CD4-positive, CD25-positive, alpha-beta regulatory T cell (primary cell): ENCODE data around the gene GNG12. TPM values are rescaled to one million over a fixed set of nuclear protein-coding genes. Genes with fewer than 3 reads are reported as not detected.

Experiments
- ATAC-seq, 2 donors: fragments of 150-1000 bp; cut with Tn5 transposase; one replicate each; pipeline ENCODE4 v1.10.0; 2021; ENCODE audit warnings: low read depth in 2 of 2, moderate number of reproducible peaks in 2 of 2, moderate library complexity in 1 of 2
- DNase-seq, 3 donors: peaks; one replicate each; pipeline versions ENCODE4 v3.0.0 to v3.0.0-alpha.2; 2012 to 2022; ENCODE audit warnings: mixed read lengths in 1 of 3
- H3K27ac ChIP-seq: one replicate; pipeline ENCODE4 v1.7.0; 2013; ENCODE audit warnings: mild to moderate bottlenecking, low read length; ENCODE audit not compliant: insufficient read depth, poor library complexity, severe bottlenecking
- H3K27me3 ChIP-seq: one replicate; pipeline ENCODE4 v1.7.0; 2013; ENCODE audit warnings: low read length; ENCODE audit not compliant: control insufficient read depth, insufficient read depth
- H3K36me3 ChIP-seq: one replicate; pipeline ENCODE4 v1.7.0; 2013; ENCODE audit warnings: mild to moderate bottlenecking, low read length, moderate library complexity; ENCODE audit not compliant: control insufficient read depth, insufficient read depth
- H3K4me1 ChIP-seq: 2 replicates; pipeline ENCODE4 v1.7.0; 2013; ENCODE audit warnings: mild to moderate bottlenecking, low read length; ENCODE audit not compliant: insufficient read depth, control insufficient read depth, poor library complexity, severe bottlenecking
- H3K4me3 ChIP-seq: one replicate; pipeline ENCODE4 v1.7.0; 2013; ENCODE audit warnings: low read depth, mild to moderate bottlenecking, low read length, moderate library complexity
- H3K9me3 ChIP-seq, 2 experiments: 1 replicate in 1 of 2; 2 replicates in 1 of 2; pipeline ENCODE4 v1.7.0; 2013; ENCODE audit warnings: low read length in 2 of 2, mild to moderate bottlenecking in 1 of 2, moderate library complexity in 1 of 2; ENCODE audit not compliant: control insufficient read depth in 2 of 2
- H3K27ac Mint-ChIP-seq, 3 donors: one replicate each; pipeline ENCODE4 v1.8.0; 2020 to 2022; ENCODE audit warnings: mild to moderate bottlenecking in 3 of 3, mixed read lengths in 3 of 3, moderate library complexity in 2 of 3
- H3K27me3 Mint-ChIP-seq: one replicate; pipeline ENCODE4 v1.8.0; 2022; ENCODE audit warnings: mild to moderate bottlenecking, mixed read lengths
- H3K36me3 Mint-ChIP-seq: one replicate; pipeline ENCODE4 v1.8.0; 2020; ENCODE audit warnings: mixed read lengths
- H3K4me1 Mint-ChIP-seq, 4 donors: one replicate each; pipeline ENCODE4 v1.8.0; 2020 to 2022; ENCODE audit warnings: mixed read lengths in 4 of 4, mild to moderate bottlenecking in 1 of 4
- H3K4me3 Mint-ChIP-seq, 4 donors: one replicate each; pipeline ENCODE4 v1.8.0; 2020 to 2022; ENCODE audit warnings: mild to moderate bottlenecking in 4 of 4, mixed read lengths in 4 of 4, moderate library complexity in 3 of 4
- H3K9me3 Mint-ChIP-seq, 7 donors: one replicate each; pipeline ENCODE4 v1.8.0; 2020 to 2022; ENCODE audit warnings: mixed read lengths in 7 of 7, mild to moderate bottlenecking in 3 of 7, moderate library complexity in 2 of 7
- polyA plus RNA-seq, 4 donors: library from polyadenylated mRNA; unstranded; fragments of 300-500 nt; fragmentation: Illumina TruSeq; gene quantifications; one replicate each; pipeline ENCODE4 v1.2.3, GENCODE V29; 2021
- total RNA-seq: library from RNA; stranded (reverse); gene quantifications from one replicate; pipeline ENCODE4 v1.2.3, GENCODE V29; 2022

Gene GNG12
- total and polyA plus RNA-seq, 5 donors from 2014 or later: not detected

DNA sequence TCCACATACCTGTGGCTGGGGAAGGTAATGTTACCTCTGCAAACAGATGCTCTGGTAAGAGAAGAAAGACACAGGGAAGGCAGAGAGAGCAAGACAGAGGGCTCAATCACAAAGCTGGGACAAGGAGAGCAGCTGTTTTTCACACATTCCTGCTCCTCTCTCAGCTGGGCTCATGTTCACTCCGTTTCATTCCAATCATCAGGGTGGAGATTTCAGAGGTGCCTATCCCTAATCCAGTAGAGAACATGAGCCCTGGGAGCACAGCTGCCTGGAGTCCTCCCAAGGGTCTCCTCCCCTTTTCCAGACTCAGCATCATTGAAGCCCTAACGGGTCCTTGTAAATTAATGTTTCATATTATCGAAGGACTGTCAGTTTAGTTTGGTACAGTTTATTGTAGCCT is 128.9 kb downstream of the GNG12 start:
- peaks cover 0 to 8% (median 3%) of the 10 kb centered on the region in 4 donors for H3K4me1 Mint-ChIP-seq
- ATAC-seq: no peak
- no peaks in the 10 kb centered on the region for H3K27me3 Mint-ChIP-seq
- DNase-seq: no peak
- no peak overlapping the region for H3K27ac Mint-ChIP-seq
- no peak overlapping the region for H3K27ac ChIP-seq
- no peak overlapping the region for H3K4me3 ChIP-seq
- no peaks in the 10 kb centered on the region for H3K36me3 Mint-ChIP-seq
- H3K36me3 ChIP-seq: no peaks in the 10 kb centered on the region
- H3K9me3 ChIP-seq: no peaks in the 10 kb centered on the region
- H3K4me1 ChIP-seq: no peaks in the 10 kb centered on the region
- no peak overlapping the region for H3K4me3 Mint-ChIP-seq
- no peaks in the 10 kb centered on the region for H3K27me3 ChIP-seq
- peaks cover 0 to 1% (median 0%) of the 10 kb centered on the region in 7 donors for H3K9me3 Mint-ChIP-seq

DNA sequence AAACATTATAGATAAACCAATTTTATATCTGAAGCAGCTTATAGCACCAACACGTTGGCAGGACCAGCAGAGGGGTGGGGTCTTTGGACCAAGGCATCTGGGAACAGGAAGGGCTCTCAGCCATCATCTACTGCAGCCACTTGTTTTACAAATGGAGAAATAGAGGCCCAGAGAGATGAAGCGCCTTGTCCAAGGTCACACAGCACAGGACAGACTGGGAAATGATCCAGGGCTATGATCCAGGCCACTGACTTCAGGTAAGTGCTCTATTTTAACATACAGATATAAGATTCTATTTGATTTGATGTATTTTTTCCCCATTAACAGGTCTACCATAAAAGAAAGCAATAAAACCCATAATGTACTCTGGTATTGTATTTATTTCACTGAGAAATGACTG is 131.4 kb downstream of the GNG12 start:
- Mint-ChIP-seq H3K36me3 (no peaks in the 10 kb centered on the region), H3K27ac (no peak overlapping the region), H3K27me3 (no peaks in the 10 kb centered on the region), H3K4me3 (no peak overlapping the region), H3K4me1 (peaks cover 0 to 8% (median 3%) of the 10 kb centered on the region in 4 donors), H3K9me3 (peaks cover 0 to 1% (median 0%) of the 10 kb centered on the region in 7 donors)
- Histone ChIP-seq H3K4me3 (no peak overlapping the region), H3K27me3 (no peaks in the 10 kb centered on the region), H3K4me1 (no peaks in the 10 kb centered on the region), H3K36me3 (no peaks in the 10 kb centered on the region), H3K27ac (no peak overlapping the region), H3K9me3 (no peaks in the 10 kb centered on the region)
- DNase-seq (no peak), ATAC-seq (no peak)

DNA sequence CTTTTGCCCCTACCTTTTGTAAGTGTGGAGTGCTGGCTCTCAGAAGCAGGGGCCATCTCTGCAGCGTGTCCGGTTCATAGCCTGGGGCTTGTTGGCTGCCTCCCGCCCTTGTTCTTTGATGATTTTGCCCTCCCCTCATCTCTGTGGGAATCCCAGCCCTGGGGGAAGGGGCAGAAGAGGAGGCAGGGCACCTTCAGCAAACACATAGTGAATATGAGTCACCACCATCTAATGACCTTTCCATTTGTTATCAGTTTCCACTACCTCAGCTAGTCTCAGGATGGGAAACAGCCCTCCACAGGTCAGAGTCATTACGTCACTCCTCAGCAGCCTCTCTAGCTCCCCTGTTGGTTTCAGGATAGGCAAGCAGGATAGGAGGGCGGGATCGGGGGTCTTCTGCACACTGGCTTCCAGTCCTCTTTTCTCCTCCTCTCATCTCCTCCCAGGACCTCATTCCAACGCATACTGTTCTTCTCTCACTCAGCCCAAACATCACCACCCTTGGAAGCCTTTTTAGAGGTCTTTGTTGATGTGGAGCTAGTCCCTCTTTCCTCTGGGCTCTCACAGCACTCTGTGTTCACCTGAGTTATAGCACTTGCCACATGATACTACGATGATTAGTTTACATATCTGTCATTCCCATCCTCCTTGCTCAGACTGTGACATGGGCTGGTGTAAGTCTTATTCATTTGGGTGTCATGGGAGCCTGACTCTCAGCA is 132.4 kb downstream of the GNG12 start:
- Mint-ChIP-seq H3K27me3 (no peaks in the 10 kb centered on the region), H3K9me3 (peaks cover 0 to 1% (median 0%) of the 10 kb centered on the region in 7 donors), H3K4me1 (peaks cover 0 to 8% (median 5%) of the 10 kb centered on the region in 4 donors), H3K27ac (peak overlapping the region in 1 of 3 donors; percentile 37), H3K4me3 (no peak overlapping the region), H3K36me3 (no peaks in the 10 kb centered on the region)
- Histone ChIP-seq H3K9me3 (no peaks in the 10 kb centered on the region), H3K4me1 (no peaks in the 10 kb centered on the region), H3K27me3 (no peaks in the 10 kb centered on the region), H3K27ac (no peak overlapping the region), H3K4me3 (no peak overlapping the region), H3K36me3 (no peaks in the 10 kb centered on the region)
- ATAC-seq (no peak), DNase-seq (peak in 1 of 3 donors; percentile 31)

DNA sequence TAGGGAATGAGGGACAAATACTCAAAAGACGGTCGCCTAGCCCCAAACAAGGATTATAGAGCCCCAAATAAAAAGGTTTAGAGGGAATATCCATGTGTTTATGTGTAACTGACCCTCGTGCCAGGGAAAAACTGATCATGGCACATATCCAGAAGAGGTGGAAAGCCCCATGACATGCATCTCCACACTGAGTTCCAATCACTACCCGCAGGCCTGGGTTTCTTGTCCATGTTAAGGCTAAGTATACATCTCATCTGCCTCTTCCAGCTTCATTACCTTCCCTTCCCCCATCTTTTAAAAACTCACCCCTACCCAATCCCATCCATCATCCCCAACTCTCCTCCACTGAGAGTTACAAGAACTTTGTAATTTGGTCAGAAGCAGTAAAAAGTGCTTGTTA is 133.0 kb downstream of the GNG12 start:
- ATAC-seq: no peak
- Mint-ChIP-seq H3K4me3 (peak overlapping the region in 1 of 4 donors; percentile 32), H3K27me3 (no peaks in the 10 kb centered on the region), H3K9me3 (peaks cover 0 to 1% (median 0%) of the 10 kb centered on the region in 7 donors), H3K36me3 (no peaks in the 10 kb centered on the region), H3K4me1 (peaks cover 0 to 10% (median 6%) of the 10 kb centered on the region in 4 donors), H3K27ac (no peak overlapping the region)
- Histone ChIP-seq H3K4me3 (no peak overlapping the region), H3K36me3 (no peaks in the 10 kb centered on the region), H3K4me1 (no peaks in the 10 kb centered on the region), H3K27me3 (no peaks in the 10 kb centered on the region), H3K27ac (no peak overlapping the region), H3K9me3 (no peaks in the 10 kb centered on the region)
- DNase-seq: no peak

DNA sequence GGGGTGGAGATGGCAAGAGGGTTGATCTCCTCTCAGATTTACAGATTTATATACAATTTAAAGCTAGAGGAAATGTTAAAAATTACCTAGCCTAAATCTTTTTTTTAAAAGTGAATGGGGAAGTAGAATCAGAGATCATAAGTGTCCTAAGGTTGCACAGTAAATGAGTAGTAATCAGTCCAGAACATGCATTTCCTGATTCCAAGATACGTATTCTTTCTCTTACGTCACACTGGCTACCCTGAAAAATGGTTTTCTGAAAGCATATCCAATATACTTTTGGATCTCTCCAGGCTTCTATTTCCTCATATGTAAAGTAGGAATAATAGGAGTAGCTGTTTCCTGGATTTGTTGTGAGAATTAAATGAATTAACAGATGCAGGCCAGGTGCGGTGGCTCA is 136.6 kb downstream of the GNG12 start:
- no peak overlapping the region for H3K4me3 ChIP-seq
- no peaks in the 10 kb centered on the region for H3K4me1 ChIP-seq
- Mint-ChIP-seq H3K27ac (no peak overlapping the region), H3K36me3 (no peaks in the 10 kb centered on the region), H3K4me3 (no peak overlapping the region), H3K27me3 (no peaks in the 10 kb centered on the region), H3K9me3 (peaks cover 0 to 1% (median 0%) of the 10 kb centered on the region in 7 donors), H3K4me1 (peaks cover 3 to 12% (median 9%) of the 10 kb centered on the region in 4 donors)
- no peaks in the 10 kb centered on the region for H3K36me3 ChIP-seq
- ATAC-seq: no peak
- no peaks in the 10 kb centered on the region for H3K9me3 ChIP-seq
- H3K27ac ChIP-seq: no peak overlapping the region
- H3K27me3 ChIP-seq: no peaks in the 10 kb centered on the region
- no peak for DNase-seq

DNA sequence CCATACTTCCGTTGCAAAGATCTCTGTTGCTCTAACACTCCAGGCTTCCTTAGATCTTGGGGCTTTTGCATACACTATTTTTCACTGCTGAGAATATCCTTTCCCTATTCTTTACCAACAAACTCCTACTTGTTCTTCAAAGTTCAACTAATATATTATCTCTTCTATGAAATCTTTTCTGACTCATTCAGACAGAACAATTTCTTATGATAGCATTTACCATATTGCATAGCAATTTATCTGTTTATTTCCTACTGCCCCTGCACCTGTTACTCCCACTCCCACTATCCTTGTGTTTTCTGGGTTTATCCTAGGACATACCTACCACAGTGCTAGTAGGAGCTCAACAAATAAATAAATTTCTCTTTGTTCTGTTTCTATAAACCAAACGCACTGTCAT is 137.3 kb downstream of the GNG12 start:
- Mint-ChIP-seq H3K27me3 (no peaks in the 10 kb centered on the region), H3K27ac (no peak overlapping the region), H3K9me3 (no peaks in the 10 kb centered on the region), H3K36me3 (no peaks in the 10 kb centered on the region), H3K4me3 (no peak overlapping the region), H3K4me1 (peaks cover 4 to 12% (median 8%) of the 10 kb centered on the region in 4 donors)
- H3K4me1 ChIP-seq: no peaks in the 10 kb centered on the region
- H3K4me3 ChIP-seq: no peak overlapping the region
- no peaks in the 10 kb centered on the region for H3K27me3 ChIP-seq
- no peak overlapping the region for H3K27ac ChIP-seq
- no peaks in the 10 kb centered on the region for H3K9me3 ChIP-seq
- no peak for DNase-seq
- ATAC-seq: no peak
- H3K36me3 ChIP-seq: no peaks in the 10 kb centered on the region

DNA sequence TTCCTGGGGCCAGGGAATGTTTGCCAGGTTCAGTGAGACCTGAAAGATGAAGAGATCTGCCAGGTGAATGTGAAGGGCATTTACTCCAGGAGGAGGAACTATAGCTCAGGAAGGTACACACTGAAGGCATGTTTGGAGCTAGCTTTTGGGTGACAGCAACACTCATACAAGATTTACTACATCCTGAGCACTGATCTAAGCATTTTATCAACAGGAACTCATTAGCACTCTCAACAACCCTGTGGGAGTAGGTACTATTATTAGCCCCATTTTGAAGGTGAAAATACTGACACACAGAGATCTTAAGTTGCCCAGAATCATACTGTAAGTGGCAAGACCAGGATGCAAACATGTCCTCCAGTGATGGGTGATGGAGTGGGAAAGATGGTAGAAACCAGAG is 141.6 kb downstream of the GNG12 start:
- Histone ChIP-seq H3K36me3 (peaks cover 4% of the 10 kb centered on the region), H3K27ac (no peak overlapping the region), H3K4me3 (no peak overlapping the region), H3K9me3 (no peaks in the 10 kb centered on the region), H3K4me1 (peaks cover 10% of the 10 kb centered on the region), H3K27me3 (no peaks in the 10 kb centered on the region)
- no peak overlapping the region for H3K27ac Mint-ChIP-seq
- H3K4me1 Mint-ChIP-seq: peaks cover 11 to 18% (median 15%) of the 10 kb centered on the region in 4 donors
- H3K9me3 Mint-ChIP-seq: no peaks in the 10 kb centered on the region
- no peak for ATAC-seq
- no peak for DNase-seq
- H3K27me3 Mint-ChIP-seq: no peaks in the 10 kb centered on the region
- H3K36me3 Mint-ChIP-seq: peaks cover 4% of the 10 kb centered on the region
- no peak overlapping the region for H3K4me3 Mint-ChIP-seq

DNA sequence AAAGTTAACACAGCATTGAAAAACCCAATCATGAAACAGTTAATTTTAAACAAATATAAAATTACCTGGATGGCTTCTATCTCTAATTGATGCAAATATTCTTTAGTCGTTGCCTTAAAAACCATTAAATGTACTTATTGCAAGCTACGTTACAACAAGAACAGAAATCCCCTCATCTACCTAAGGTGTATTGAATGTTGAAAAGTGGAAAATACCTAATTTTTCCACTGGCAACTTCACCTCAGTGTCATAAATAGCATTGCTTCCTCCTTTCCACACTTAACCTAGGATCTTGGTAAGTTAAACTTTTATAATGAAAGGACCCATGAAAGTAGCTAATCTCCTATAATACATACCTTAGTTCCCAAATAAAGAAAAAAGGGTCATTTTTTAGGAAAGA is 142.9 kb downstream of the GNG12 start:
- Histone ChIP-seq H3K27ac (no peak overlapping the region), H3K4me3 (no peak overlapping the region), H3K27me3 (no peaks in the 10 kb centered on the region), H3K4me1 (peaks cover 15% of the 10 kb centered on the region), H3K9me3 (no peaks in the 10 kb centered on the region), H3K36me3 (peaks cover 4% of the 10 kb centered on the region)
- Mint-ChIP-seq H3K36me3 (peaks cover 4% of the 10 kb centered on the region), H3K4me1 (peaks cover 11 to 20% (median 16%) of the 10 kb centered on the region in 4 donors), H3K27me3 (no peaks in the 10 kb centered on the region), H3K27ac (no peak overlapping the region), H3K4me3 (no peak overlapping the region), H3K9me3 (no peaks in the 10 kb centered on the region)
- no peak for DNase-seq
- ATAC-seq: no peak
